Gastroesophageal sphincter (tissue), 3 donors: Measurements from ENCODE around the gene COL4A2.

Experiments
- CTCF ChIP-seq, 4 experiments: fragments of 200-600 bp in 2 of 4; fragments of 450-650 bp in 2 of 4; sonication (generic) in 1 of 4; IDR thresholded peaks; one replicate each; pipeline ENCODE4 v1.5.1; 2017 to 2019; ENCODE audit warnings: antibody characterized with exemption in 4 of 4, mild to moderate bottlenecking in 2 of 4, moderate library complexity in 2 of 4
- EP300 ChIP-seq: sonication (generic); formaldehyde crosslinking; IDR thresholded peaks from one replicate; pipeline ENCODE4 v1.6.1; 2017; ENCODE audit warnings: antibody characterized with exemption, mild to moderate bottlenecking
- POLR2A ChIP-seq, 2 donors: fragments of 450-650 bp; IDR thresholded peaks; one replicate each; pipeline ENCODE4 v1.6.1; 2017; ENCODE audit warnings: antibody characterized with exemption in 2 of 2, mild to moderate bottlenecking in 2 of 2, moderate library complexity in 1 of 2
- POLR2AphosphoS5 ChIP-seq: sonication (generic); formaldehyde crosslinking; IDR thresholded peaks from one replicate; pipeline ENCODE4 v1.6.1; 2017; ENCODE audit warnings: antibody characterized with exemption

GRCh38 chr13:110309661-110310524 lies 2.8 kb downstream of the COL4A2 start:
- TF ChIP-seq CTCF (IDR thresholded peaks at IDR 0.05) = no peak
- TF ChIP-seq POLR2AphosphoS5 = no peak
- no peak for TF ChIP-seq POLR2A (IDR thresholded peaks at IDR 0.05)
- TF ChIP-seq EP300 = no peak
